Esophagus squamous epithelium (tissue), 4 donors: ENCODE data around the gene PLA2G2D.

Source experiments
- CTCF ChIP-seq, 6 experiments: fragments of 450-650 bp in 4 of 6; fragments of 200-600 bp in 2 of 6; sonication (generic) in 2 of 6; IDR thresholded peaks; one replicate each; pipeline ENCODE4 v1.5.1; 2016 to 2019; ENCODE audit warnings: antibody characterized with exemption in 6 of 6, mild to moderate bottlenecking in 4 of 6, moderate library complexity in 4 of 6
- POLR2A ChIP-seq, 4 donors: fragments of 450-650 bp; IDR thresholded peaks; one replicate each; pipeline ENCODE4 v1.6.1; 2017; ENCODE audit warnings: antibody characterized with exemption in 4 of 4, mild to moderate bottlenecking in 4 of 4, moderate library complexity in 3 of 4

GRCh38 chr1:20119347-20119746 is at the start of gene PLA2G2D:
- no peak for TF ChIP-seq CTCF (IDR thresholded peaks at IDR 0.05)
- no peak for TF ChIP-seq POLR2A (IDR thresholded peaks at IDR 0.05)
